GM18951 (cell line): ENCODE results near the gene LRP1B.

ENCODE experiments used
- POLR2A ChIP-seq: IDR thresholded peaks from 4 replicates; pipeline ENCODE4 v1.6.1; 2011; ENCODE audit warnings: mild to moderate bottlenecking; ENCODE audit not compliant: insufficient read length, insufficient read depth; ENCODE audit errors: extremely low read depth
- in situ Hi-C: fragments of 300-500 bp; cut with MboI; formaldehyde crosslinking; loops from one replicate; pipeline ENCODE4 v1.12.0; 2022; ENCODE audit warnings: low sequenced_read_pairs, mixed read lengths, inconsistent platforms; ENCODE audit not compliant: unreplicated experiment

Gene LRP1B

GRCh38 chr2:142136571-142136970 is 5.8 kb upstream of the LRP1B start:
- TF ChIP-seq POLR2A: no peak
- in situ Hi-C loops: no loop called here

GRCh38 chr2:142134911-142135310 is 4.1 kb upstream of the LRP1B start:
- in situ Hi-C loops: no loop called here
- no peak for TF ChIP-seq POLR2A

DNA sequence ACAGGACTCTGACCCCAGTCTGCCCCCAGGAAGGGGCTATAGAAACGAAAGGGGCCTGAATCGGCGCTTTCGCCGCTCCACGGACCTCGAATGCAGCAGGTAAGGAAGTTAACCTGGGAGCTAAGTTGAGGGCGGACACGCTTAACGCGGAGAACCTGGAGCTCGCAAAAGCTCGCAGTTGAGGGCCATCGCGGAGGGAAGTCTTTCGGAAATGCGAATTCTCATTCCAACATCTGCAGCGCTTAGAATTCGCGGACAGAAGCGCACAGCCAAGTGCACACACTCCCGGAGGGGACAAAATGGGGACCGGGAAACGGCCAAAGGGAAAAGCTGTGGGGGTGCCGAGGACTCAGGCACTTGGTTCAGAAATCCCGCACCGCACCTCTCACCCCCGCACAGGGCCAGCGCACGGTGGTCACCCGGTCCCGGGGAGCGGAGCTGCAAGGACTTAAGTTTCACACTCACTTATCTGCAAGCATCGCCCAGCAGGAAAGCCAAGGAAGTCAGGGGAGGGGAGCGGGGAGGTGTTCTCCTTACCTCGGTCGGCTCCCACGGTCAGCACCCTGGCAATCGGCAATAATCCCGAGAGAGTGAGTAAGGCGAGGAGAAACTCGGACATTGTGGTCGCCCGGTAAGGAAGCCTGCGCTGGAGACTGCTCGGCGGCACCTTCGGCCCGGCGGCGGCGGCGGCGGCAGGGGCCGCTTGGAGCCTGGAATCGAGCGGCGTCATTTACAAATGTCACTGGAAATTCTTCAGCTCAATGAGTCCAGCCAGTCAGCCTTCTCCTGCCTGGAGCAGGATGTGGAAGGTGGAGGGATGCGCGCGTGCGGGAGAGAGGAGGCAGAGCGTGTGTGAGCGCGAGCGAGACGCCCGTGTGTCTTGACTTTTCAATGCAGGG is 456 bp downstream of the LRP1B start:
- TF ChIP-seq POLR2A: no peak
- in situ Hi-C loops: no loop called here

- no peak for TF ChIP-seq POLR2A
- in situ Hi-C loops: no loop called here
Measured at GRCh38 chr2:142128105-142128504, 2.7 kb downstream of the LRP1B start.

DNA sequence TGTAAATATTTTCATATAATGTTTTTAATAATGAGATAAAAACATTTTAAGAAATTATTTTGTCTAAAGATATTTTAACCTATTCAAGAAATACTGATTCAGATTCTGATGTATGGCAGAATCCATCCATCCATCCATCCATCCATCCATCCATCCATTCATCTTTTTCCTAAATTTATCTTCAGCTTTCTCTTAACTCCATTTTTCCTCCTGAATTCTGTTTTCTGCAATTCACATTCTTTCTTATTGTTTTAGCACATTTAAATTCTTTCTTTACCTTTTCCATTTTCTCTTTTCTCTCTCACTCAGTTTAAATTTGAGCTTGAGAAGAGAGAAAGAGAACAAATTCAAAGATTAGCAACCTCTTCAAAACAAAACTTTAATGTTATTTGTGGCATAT is 3.6 kb downstream of the LRP1B start:
- in situ Hi-C loops: no loop called here
- no peak for TF ChIP-seq POLR2A

- in situ Hi-C loops: no loop called here
- TF ChIP-seq POLR2A: no peak
Measured at GRCh38 chr2:142124706-142125105, 6.1 kb downstream of the LRP1B start.

DNA sequence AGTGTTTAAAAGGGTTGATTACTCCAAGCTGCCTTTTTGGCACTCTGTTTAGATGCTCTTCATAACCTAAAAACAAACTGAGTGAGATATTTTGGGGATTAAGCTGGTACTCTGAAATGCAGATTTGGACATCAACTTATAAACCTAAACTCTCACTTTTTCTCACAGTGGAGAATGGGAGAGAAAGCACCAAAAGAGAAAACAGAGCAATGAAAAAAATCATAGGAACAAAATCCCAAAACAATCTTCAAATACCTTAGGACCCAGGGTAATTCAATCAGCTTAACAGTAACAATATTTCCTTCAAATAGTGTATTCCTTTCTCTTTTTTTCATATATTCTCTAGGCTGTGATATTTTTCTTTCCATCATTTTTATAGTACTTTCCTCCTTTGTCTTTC is 11.5 kb downstream of the LRP1B start:
- in situ Hi-C loops: no loop called here
- TF ChIP-seq POLR2A: no peak

- in situ Hi-C loops: no loop called here
- TF ChIP-seq POLR2A: no peak
Measured at GRCh38 chr2:142112757-142113221, 18.0 kb downstream of the LRP1B start.

- in situ Hi-C loops: no loop called here
Measured at GRCh38 chr2:142104134-142104758, 26.6 kb downstream of the LRP1B start.

GRCh38 chr2:142100970-142101369 is 29.8 kb downstream of the LRP1B start:
- no peak for TF ChIP-seq POLR2A
- in situ Hi-C loops: no loop called here

More at GRCh38 chr2:142104134-142104758, 26.6 kb downstream of the LRP1B start:
- no peak for TF ChIP-seq POLR2A

GRCh38 chr2:142100139-142100873 is 30.5 kb downstream of the LRP1B start:
- in situ Hi-C loops: no loop called here
- TF ChIP-seq POLR2A: no peak

- TF ChIP-seq POLR2A: no peak
Measured at GRCh38 chr2:142097711-142098110, 33.1 kb downstream of the LRP1B start.

DNA sequence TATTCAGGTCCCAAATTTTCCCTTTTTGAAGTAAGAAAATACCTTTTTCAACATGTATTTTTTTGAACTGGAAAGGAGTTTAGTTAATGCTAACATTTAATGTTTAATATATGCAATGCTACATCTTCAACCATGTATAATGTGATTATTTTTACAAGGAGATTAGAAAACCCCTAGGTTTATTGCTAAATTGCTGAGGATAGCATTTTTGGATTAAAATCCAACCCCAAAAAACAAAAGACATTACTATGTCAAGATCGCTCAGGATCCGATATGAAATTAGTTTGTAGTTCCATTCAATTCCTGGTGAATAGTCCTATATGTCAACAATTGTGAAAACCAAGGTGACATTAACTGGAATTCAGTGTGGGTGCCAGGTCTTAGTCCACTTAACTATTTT is 35.2 kb downstream of the LRP1B start:
- in situ Hi-C loops: no loop called here
- TF ChIP-seq POLR2A: no peak

More at GRCh38 chr2:142097711-142098110, 33.1 kb downstream of the LRP1B start:
- in situ Hi-C loops: no loop called here
